GM11168 (cell line): ENCODE data around the gene DNAJB12.
"Not testable (repeated sequence)": the region's sequence is repeated elsewhere in the genome, so short reads cannot be mapped to it uniquely, and the experiment has no call there.

Experiments
- in situ Hi-C: fragments of 300-500 bp; cut with MboI; formaldehyde crosslinking; loops from one replicate; pipeline ENCODE4 v1.12.0; 2022; ENCODE audit warnings: low sequenced_read_pairs; ENCODE audit not compliant: unreplicated experiment

The DNAJB12 gene

GRCh38 chr10:72354356-72355213, at the start of gene DNAJB12:
DNAJB12 (minus strand) TSS chr10:72354919; CDS start chr10:72354897, 22 bp downstream.
- in situ Hi-C loops: loop anchor here (5.0 to 25.0 kb wide), 2 partner anchors 333 to 478 kb away; partner anchors contain the start of gene MCU

GRCh38 chr10:72395581-72395980, 40.9 kb upstream of the DNAJB12 start:
- in situ Hi-C loops: not testable (repeated sequence)

GRCh38 chr10:72392571-72392970, 37.9 kb upstream of the DNAJB12 start:
- in situ Hi-C loops: no loop called here

- in situ Hi-C loops: no loop called here
Measured at GRCh38 chr10:72390764-72391163, 36.0 kb upstream of the DNAJB12 start.

GRCh38 chr10:72389716-72390115, 35.0 kb upstream of the DNAJB12 start:
- in situ Hi-C loops: loop anchor here (10.0 kb wide), 1 partner anchor 175 kb away; no protein-coding TSS in a partner anchor

- in situ Hi-C loops: loop anchor here (10.0 kb wide), 1 partner anchor 176 kb away; no protein-coding TSS in a partner anchor
Measured at GRCh38 chr10:72389014-72389413, 34.3 kb upstream of the DNAJB12 start.

GRCh38 chr10:72388062-72388461, 33.3 kb upstream of the DNAJB12 start:
- in situ Hi-C loops: loop anchor here (10.0 kb wide), 1 partner anchor 177 kb away; no protein-coding TSS in a partner anchor

- in situ Hi-C loops: loop anchor here (10.0 kb wide), 1 partner anchor 178 kb away; no protein-coding TSS in a partner anchor
Measured at GRCh38 chr10:72386916-72387586, 32.3 kb upstream of the DNAJB12 start.

GRCh38 chr10:72385724-72386123, 31.0 kb upstream of the DNAJB12 start:
- in situ Hi-C loops: loop anchor here (10.0 kb wide), 1 partner anchor 179 kb away; no protein-coding TSS in a partner anchor

- in situ Hi-C loops: loop anchor here (10.0 kb wide), 1 partner anchor 180 kb away; no protein-coding TSS in a partner anchor
Measured at GRCh38 chr10:72384982-72385381, 30.3 kb upstream of the DNAJB12 start.

GRCh38 chr10:72379776-72380175, 25.1 kb upstream of the DNAJB12 start:
- in situ Hi-C loops: loop anchor here (10.0 kb wide), 1 partner anchor 185 kb away; no protein-coding TSS in a partner anchor

GRCh38 chr10:72379062-72379461, 24.3 kb upstream of the DNAJB12 start:
- in situ Hi-C loops: no loop called here

GRCh38 chr10:72375585-72375984, 20.9 kb upstream of the DNAJB12 start:
- in situ Hi-C loops: no loop called here

GRCh38 chr10:72375173-72375572, 20.5 kb upstream of the DNAJB12 start:
- in situ Hi-C loops: no loop called here

- in situ Hi-C loops: loop anchor here (25.0 kb wide), 1 partner anchor 317 kb away; the partner anchor contains the start of gene MCU
Measured at GRCh38 chr10:72370201-72370722, 15.5 kb upstream of the DNAJB12 start.

- in situ Hi-C loops: loop anchor here (25.0 kb wide), 1 partner anchor 320 kb away; the partner anchor contains the start of gene MCU
Measured at GRCh38 chr10:72367301-72367960, 12.7 kb upstream of the DNAJB12 start.

GRCh38 chr10:72365106-72365895, 10.6 kb upstream of the DNAJB12 start:
- in situ Hi-C loops: loop anchor here (25.0 kb wide), 1 partner anchor 322 kb away; the partner anchor contains the start of gene MCU

GRCh38 chr10:72364239-72364777, 9.6 kb upstream of the DNAJB12 start:
- in situ Hi-C loops: loop anchor here (25.0 kb wide), 1 partner anchor 323 kb away; the partner anchor contains the start of gene MCU

- in situ Hi-C loops: loop anchor here (5.0 to 25.0 kb wide), 2 partner anchors 330 to 475 kb away; partner anchors contain the start of gene MCU
Measured at GRCh38 chr10:72356987-72357386, 2.3 kb upstream of the DNAJB12 start.
